ENCODE results near the gene NDEL1.

DNA sequence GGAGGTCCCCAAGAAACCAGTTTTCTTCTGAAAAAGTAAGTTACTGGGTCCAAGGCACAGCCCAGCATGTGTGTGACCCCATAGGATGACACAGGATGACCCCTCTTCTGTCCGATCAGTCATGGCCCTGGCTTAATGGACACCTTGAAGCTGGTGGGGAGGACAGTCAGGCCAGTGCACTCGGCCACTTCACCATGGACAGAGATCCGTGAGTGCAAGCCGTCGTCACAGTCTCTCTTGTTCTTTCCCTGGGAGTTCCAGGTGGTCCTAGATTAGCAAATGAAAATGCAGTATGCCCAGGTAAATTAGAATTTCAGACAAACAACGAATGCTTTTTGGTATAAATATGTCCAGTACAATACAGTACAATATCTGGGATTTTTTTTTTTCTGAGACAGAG is 36.7 kb upstream of the NDEL1 start:
- no peak for TF ChIP-seq ZNF416 (CRISPR knock-in tag; IDR thresholded peaks at IDR 0.05)
- TF ChIP-seq, protein P1, sequence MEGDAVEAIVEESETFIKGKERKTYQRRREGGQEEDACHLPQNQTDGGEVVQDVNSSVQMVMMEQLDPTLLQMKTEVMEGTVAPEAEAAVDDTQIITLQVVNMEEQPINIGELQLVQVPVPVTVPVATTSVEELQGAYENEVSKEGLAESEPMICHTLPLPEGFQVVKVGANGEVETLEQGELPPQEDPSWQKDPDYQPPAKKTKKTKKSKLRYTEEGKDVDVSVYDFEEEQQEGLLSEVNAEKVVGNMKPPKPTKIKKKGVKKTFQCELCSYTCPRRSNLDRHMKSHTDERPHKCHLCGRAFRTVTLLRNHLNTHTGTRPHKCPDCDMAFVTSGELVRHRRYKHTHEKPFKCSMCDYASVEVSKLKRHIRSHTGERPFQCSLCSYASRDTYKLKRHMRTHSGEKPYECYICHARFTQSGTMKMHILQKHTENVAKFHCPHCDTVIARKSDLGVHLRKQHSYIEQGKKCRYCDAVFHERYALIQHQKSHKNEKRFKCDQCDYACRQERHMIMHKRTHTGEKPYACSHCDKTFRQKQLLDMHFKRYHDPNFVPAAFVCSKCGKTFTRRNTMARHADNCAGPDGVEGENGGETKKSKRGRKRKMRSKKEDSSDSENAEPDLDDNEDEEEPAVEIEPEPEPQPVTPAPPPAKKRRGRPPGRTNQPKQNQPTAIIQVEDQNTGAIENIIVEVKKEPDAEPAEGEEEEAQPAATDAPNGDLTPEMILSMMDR (IDR thresholded peaks at IDR 0.05), result no peak
- TF ChIP-seq, protein P2, sequence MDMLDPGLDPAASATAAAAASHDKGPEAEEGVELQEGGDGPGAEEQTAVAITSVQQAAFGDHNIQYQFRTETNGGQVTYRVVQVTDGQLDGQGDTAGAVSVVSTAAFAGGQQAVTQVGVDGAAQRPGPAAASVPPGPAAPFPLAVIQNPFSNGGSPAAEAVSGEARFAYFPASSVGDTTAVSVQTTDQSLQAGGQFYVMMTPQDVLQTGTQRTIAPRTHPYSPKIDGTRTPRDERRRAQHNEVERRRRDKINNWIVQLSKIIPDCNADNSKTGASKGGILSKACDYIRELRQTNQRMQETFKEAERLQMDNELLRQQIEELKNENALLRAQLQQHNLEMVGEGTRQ (CRISPR knock-in tag; IDR thresholded peaks at IDR 0.05), result no peak

Data from WTC11 (cell line).